ENCODE measurements around the gene TJP2. TPM values are rescaled to one million over a fixed set of nuclear protein-coding genes. Genes with fewer than 3 reads are reported as not detected.
A peak's percentile ranks its signal among the peaks of the same experiment; 100 is the strongest.

TJP2 gene
- total and polyA plus RNA-seq, 7 experiments from 2014 or later = 1.6 to 27.3 (median 11.3) TPM

GRCh38 chr9:69186841-69187611 lies 12.9 kb downstream of the TJP2 start:
- Mint-ChIP-seq H3K4me1 (peaks cover 9 to 49% (median 14%) of the 10 kb centered on the region in 7 donors), H3K9me3 (no peaks in the 10 kb centered on the region), H3K4me3 (no peak overlapping the region), H3K27ac (no peak overlapping the region), H3K36me3 (peaks cover 0 to 7% (median 4%) of the 10 kb centered on the region in 5 donors), H3K27me3 (no peaks in the 10 kb centered on the region)
- Histone ChIP-seq H3K36me3 (ENCODE audit: control insufficient read depth in 2 of 3, insufficient read depth in 3 of 3, low read length in 3 of 3) (no peaks in the 10 kb centered on the region), H3K9me3 (ENCODE audit: control insufficient read depth in 2 of 3, low read length in 3 of 3) (no peaks in the 10 kb centered on the region), H3K4me1 (ENCODE audit: control insufficient read depth in 2 of 2, insufficient read depth in 2 of 2, low read length in 2 of 2) (peaks cover 0 to 3% of the 10 kb centered on the region in 2 donors), H3K4me3 (ENCODE audit: low read length) (no peak overlapping the region), H3K27me3 (ENCODE audit: control insufficient read depth in 2 of 2, insufficient read depth in 2 of 2, low read length in 2 of 2) (no peaks in the 10 kb centered on the region), H3K27ac (ENCODE audit: low read depth, low read length) (no peak overlapping the region)
- ATAC-seq (no peak), DNase-seq (no peak)
- intact Hi-C loops (cut with micrococcal nuclease) = no loop called here
- POLR2A ChIA-PET = no interaction called here
- CTCF ChIA-PET = interaction anchor here (0.6 kb wide), 1 partner anchor 8 kb away, joined by 3 read pairs; no protein-coding TSS in a partner anchor

DNA sequence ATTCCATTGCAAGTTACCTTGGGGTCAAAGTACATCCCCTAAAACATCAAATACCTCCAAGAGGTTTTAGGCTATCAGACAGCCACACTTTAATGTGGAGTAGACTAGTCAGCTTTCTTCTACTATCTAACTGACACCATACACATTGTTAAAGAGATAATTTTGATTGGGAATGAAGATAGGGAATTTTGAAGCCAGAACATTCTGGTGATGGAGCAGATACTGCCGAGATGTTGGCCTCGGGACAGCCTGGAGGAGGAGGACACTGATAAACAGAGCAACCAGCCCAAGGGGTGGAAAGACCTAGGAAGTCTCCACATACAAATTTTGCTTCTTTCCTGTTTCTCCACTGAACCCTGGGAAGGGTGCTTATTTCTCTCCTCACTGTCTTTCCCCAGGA lies 14.9 kb downstream of the TJP2 start:
- no peaks in the 10 kb centered on the region for H3K27me3 Mint-ChIP-seq
- no peaks in the 10 kb centered on the region for H3K9me3 ChIP-seq (ENCODE audit: control insufficient read depth in 2 of 3, low read length in 3 of 3)
- peaks cover 7 to 56% (median 23%) of the 10 kb centered on the region in 7 donors for H3K4me1 Mint-ChIP-seq
- H3K4me3 Mint-ChIP-seq = no peak overlapping the region
- ATAC-seq = no peak
- no peaks in the 10 kb centered on the region for H3K9me3 Mint-ChIP-seq
- ChIA-PET CTCF (no interaction called here), POLR2A (no interaction called here)
- H3K4me1 ChIP-seq (ENCODE audit: control insufficient read depth in 2 of 2, insufficient read depth in 2 of 2, low read length in 2 of 2) = peaks cover 0 to 8% of the 10 kb centered on the region in 2 donors
- H3K36me3 ChIP-seq (ENCODE audit: control insufficient read depth in 2 of 3, insufficient read depth in 3 of 3, low read length in 3 of 3) = no peaks in the 10 kb centered on the region
- H3K36me3 Mint-ChIP-seq = peaks cover 0 to 2% (median 0%) of the 10 kb centered on the region in 5 donors
- intact Hi-C loops (cut with micrococcal nuclease) = no loop called here
- H3K4me3 ChIP-seq (ENCODE audit: low read length) = no peak overlapping the region
- peak overlapping the region in 1 of 9 donors; percentile 18 for H3K27ac Mint-ChIP-seq
- DNase-seq = no peak
- no peaks in the 10 kb centered on the region for H3K27me3 ChIP-seq (ENCODE audit: control insufficient read depth in 2 of 2, insufficient read depth in 2 of 2, low read length in 2 of 2)
- H3K27ac ChIP-seq (ENCODE audit: low read depth, low read length) = no peak overlapping the region

DNA sequence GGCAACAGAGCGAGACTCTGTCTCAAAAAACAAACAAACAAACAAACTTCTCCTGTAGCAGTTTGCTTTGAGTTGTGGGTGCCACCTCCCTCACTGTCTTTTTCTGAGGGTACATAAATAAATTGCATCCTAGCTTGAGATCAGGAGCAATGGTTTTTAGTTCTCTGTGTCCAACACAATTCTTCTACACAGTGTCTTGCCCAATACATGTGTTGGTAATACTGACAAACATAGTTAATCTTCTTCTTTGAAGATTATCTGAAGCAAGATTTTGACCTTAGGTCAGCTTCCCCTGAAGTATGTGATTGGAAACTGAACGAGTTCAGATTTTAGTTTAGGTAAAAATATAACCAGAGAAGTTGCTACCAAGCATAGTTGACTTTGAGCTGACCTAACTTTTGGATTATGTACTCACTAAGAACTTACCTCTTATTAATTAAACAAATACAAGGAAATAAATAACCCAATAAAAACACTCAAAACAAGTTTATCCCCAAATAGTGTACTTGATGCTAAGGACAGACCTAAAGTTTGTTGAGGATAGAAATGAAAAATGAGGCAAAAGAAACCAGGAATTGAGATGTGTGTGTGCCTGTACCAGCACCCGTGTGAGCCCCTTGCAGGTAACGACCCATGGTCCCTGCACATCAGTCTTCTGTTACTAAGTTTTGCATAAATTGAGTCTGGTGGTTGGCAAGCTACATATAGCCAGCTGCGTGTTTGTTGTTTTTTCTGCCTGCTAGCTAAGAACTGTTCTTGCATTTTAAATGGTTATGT lies 16.2 kb downstream of the TJP2 start:
- Histone ChIP-seq H3K36me3 (ENCODE audit: control insufficient read depth in 2 of 3, insufficient read depth in 3 of 3, low read length in 3 of 3) (no peaks in the 10 kb centered on the region), H3K9me3 (ENCODE audit: control insufficient read depth in 2 of 3, low read length in 3 of 3) (no peaks in the 10 kb centered on the region), H3K4me1 (ENCODE audit: control insufficient read depth in 2 of 2, insufficient read depth in 2 of 2, low read length in 2 of 2) (peaks cover 0 to 8% of the 10 kb centered on the region in 2 donors), H3K27me3 (ENCODE audit: control insufficient read depth in 2 of 2, insufficient read depth in 2 of 2, low read length in 2 of 2) (no peaks in the 10 kb centered on the region), H3K27ac (ENCODE audit: low read depth, low read length) (no peak overlapping the region), H3K4me3 (ENCODE audit: low read length) (no peak overlapping the region)
- peak overlapping the region in 1 of 10 donors; percentile 10 for H3K4me3 Mint-ChIP-seq
- H3K36me3 Mint-ChIP-seq = peaks cover 0 to 2% (median 0%) of the 10 kb centered on the region in 5 donors
- POLR2A ChIA-PET = no interaction called here
- CTCF ChIA-PET = interaction anchor here (0.6 to 7.0 kb wide), 2 partner anchors 136 to 152 kb away, joined by 4 to 64 read pairs; no protein-coding TSS in a partner anchor
- no peak for ATAC-seq
- peaks cover 7 to 55% (median 23%) of the 10 kb centered on the region in 7 donors for H3K4me1 Mint-ChIP-seq
- no peaks in the 10 kb centered on the region for H3K27me3 Mint-ChIP-seq
- intact Hi-C loops (cut with micrococcal nuclease) = loop anchor here (5.0 kb wide), 2 partner anchors 33 to 68 kb away; no protein-coding TSS in a partner anchor
- no peaks in the 10 kb centered on the region for H3K9me3 Mint-ChIP-seq
- H3K27ac Mint-ChIP-seq = peak overlapping the region in 2 of 9 donors; percentile 67 to 72
- no peak for DNase-seq

- Mint-ChIP-seq H3K27ac (peak overlapping the region in 2 of 9 donors; percentile 67 to 72), H3K4me3 (peak overlapping the region in 3 of 10 donors; percentile 10 to 54 (median 41)), H3K27me3 (no peaks in the 10 kb centered on the region), H3K4me1 (peaks cover 7 to 55% (median 23%) of the 10 kb centered on the region in 7 donors), H3K36me3 (peaks cover 0 to 2% (median 0%) of the 10 kb centered on the region in 5 donors), H3K9me3 (no peaks in the 10 kb centered on the region)
- H3K27ac ChIP-seq (ENCODE audit: low read depth, low read length) = no peak overlapping the region
- H3K36me3 ChIP-seq (ENCODE audit: control insufficient read depth in 2 of 3, insufficient read depth in 3 of 3, low read length in 3 of 3) = no peaks in the 10 kb centered on the region
- intact Hi-C loops (cut with micrococcal nuclease) = loop anchor here (5.0 kb wide), 2 partner anchors 34 to 69 kb away; no protein-coding TSS in a partner anchor
- CTCF ChIA-PET = interaction anchor here (0.6 to 7.0 kb wide), 3 partner anchors 137 to 154 kb away, joined by 4 to 64 read pairs (median 4); no protein-coding TSS in a partner anchor
- no peaks in the 10 kb centered on the region for H3K27me3 ChIP-seq (ENCODE audit: control insufficient read depth in 2 of 2, insufficient read depth in 2 of 2, low read length in 2 of 2)
- no peak for ATAC-seq
- no peak for DNase-seq
- POLR2A ChIA-PET = no interaction called here
- H3K9me3 ChIP-seq (ENCODE audit: control insufficient read depth in 2 of 3, low read length in 3 of 3) = no peaks in the 10 kb centered on the region
- H3K4me1 ChIP-seq (ENCODE audit: control insufficient read depth in 2 of 2, insufficient read depth in 2 of 2, low read length in 2 of 2) = peaks cover 0 to 8% of the 10 kb centered on the region in 2 donors
- H3K4me3 ChIP-seq (ENCODE audit: low read length) = no peak overlapping the region
Measured at GRCh38 chr9:69190863-69191181, 16.7 kb downstream of the TJP2 start.

DNA sequence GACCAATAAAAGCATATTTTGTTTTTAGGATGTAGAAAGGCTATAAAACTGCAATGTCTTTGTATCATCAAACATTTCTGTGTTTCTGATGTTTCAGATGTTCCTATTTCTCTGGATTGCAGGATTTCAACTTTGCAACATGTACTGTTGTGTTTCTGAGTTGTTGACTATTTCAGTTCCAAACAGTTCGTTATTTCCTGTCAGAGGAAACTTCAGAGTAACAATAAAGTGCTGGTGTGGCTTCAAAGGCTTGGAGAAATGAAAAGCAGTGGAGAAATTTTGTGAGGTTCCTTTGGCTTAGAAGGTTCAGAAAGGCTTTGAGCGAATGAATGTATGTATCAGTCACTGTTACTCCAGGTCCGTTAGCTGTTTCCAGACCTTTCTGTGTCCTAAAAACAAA lies 17.2 kb downstream of the TJP2 start:
- Mint-ChIP-seq H3K9me3 (no peaks in the 10 kb centered on the region), H3K27ac (peak overlapping the region in 2 of 9 donors; percentile 27 to 33), H3K27me3 (no peaks in the 10 kb centered on the region), H3K36me3 (no peaks in the 10 kb centered on the region), H3K4me1 (peaks cover 7 to 50% (median 23%) of the 10 kb centered on the region in 7 donors), H3K4me3 (peak overlapping the region in 3 of 10 donors; percentile 10 to 54 (median 41))
- no peak for ATAC-seq
- no peaks in the 10 kb centered on the region for H3K9me3 ChIP-seq (ENCODE audit: control insufficient read depth in 2 of 3, low read length in 3 of 3)
- no peaks in the 10 kb centered on the region for H3K27me3 ChIP-seq (ENCODE audit: control insufficient read depth in 2 of 2, insufficient read depth in 2 of 2, low read length in 2 of 2)
- ChIA-PET CTCF (interaction anchor here (0.5 to 7.0 kb wide), 3 partner anchors 137 to 156 kb away, joined by 3 to 64 read pairs (median 4); partner anchors contain the start of gene FXN), POLR2A (no interaction called here)
- no peak overlapping the region for H3K27ac ChIP-seq (ENCODE audit: low read depth, low read length)
- intact Hi-C loops (cut with micrococcal nuclease) = loop anchor here (5.0 kb wide), 2 partner anchors 34 to 69 kb away; no protein-coding TSS in a partner anchor
- peaks cover 0 to 8% of the 10 kb centered on the region in 2 donors for H3K4me1 ChIP-seq (ENCODE audit: control insufficient read depth in 2 of 2, insufficient read depth in 2 of 2, low read length in 2 of 2)
- no peak for DNase-seq
- H3K4me3 ChIP-seq (ENCODE audit: low read length) = no peak overlapping the region
- H3K36me3 ChIP-seq (ENCODE audit: control insufficient read depth in 2 of 3, insufficient read depth in 3 of 3, low read length in 3 of 3) = no peaks in the 10 kb centered on the region

DNA sequence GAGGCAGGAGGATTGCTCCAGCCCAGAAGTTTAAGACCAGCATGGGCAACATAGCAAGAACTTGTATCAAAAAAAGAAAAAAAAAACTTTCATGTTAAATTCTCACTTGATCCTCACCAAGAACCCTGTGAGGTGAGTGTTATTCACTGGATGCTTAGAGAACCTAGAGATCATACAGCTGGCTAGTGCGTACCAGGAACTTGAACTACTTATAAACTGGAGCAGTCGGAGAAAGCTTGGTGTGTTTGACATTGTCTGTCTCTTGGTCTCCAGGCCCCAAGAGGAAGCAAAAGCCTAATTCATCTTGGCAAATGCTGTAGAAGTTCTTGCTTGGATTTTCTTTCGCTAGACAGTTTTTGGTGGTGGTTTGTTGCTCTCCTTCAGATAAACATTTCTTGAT lies 18.1 kb downstream of the TJP2 start:
- no peaks in the 10 kb centered on the region for H3K27me3 Mint-ChIP-seq
- H3K4me3 Mint-ChIP-seq = no peak overlapping the region
- H3K36me3 ChIP-seq (ENCODE audit: control insufficient read depth in 2 of 3, insufficient read depth in 3 of 3, low read length in 3 of 3) = no peaks in the 10 kb centered on the region
- H3K4me3 ChIP-seq (ENCODE audit: low read length) = no peak overlapping the region
- no peak overlapping the region for H3K27ac ChIP-seq (ENCODE audit: low read depth, low read length)
- H3K9me3 Mint-ChIP-seq = no peaks in the 10 kb centered on the region
- ATAC-seq (no peak), DNase-seq (no peak)
- CTCF ChIA-PET = interaction anchor here (0.7 to 7.0 kb wide), 5 partner anchors 138 to 295 kb away, joined by 3 to 64 read pairs (median 3); partner anchors contain the start of gene FXN
- peaks cover 7 to 42% (median 23%) of the 10 kb centered on the region in 7 donors for H3K4me1 Mint-ChIP-seq
- no peaks in the 10 kb centered on the region for H3K27me3 ChIP-seq (ENCODE audit: control insufficient read depth in 2 of 2, insufficient read depth in 2 of 2, low read length in 2 of 2)
- peaks cover 0 to 8% of the 10 kb centered on the region in 2 donors for H3K4me1 ChIP-seq (ENCODE audit: control insufficient read depth in 2 of 2, insufficient read depth in 2 of 2, low read length in 2 of 2)
- POLR2A ChIA-PET = no interaction called here
- H3K27ac Mint-ChIP-seq = peak overlapping the region in 1 of 9 donors; percentile 32
- no peaks in the 10 kb centered on the region for H3K36me3 Mint-ChIP-seq
- intact Hi-C loops (cut with micrococcal nuclease) = loop anchor here (2.0 to 5.0 kb wide), 4 partner anchors 17 to 70 kb away; partner anchors contain the start of gene TJP2 (in 1 of the 2)
- H3K9me3 ChIP-seq (ENCODE audit: control insufficient read depth in 2 of 3, low read length in 3 of 3) = no peaks in the 10 kb centered on the region
